CD14-positive monocyte (primary cell): ENCODE measurements around the gene MYO15B. TPM values are rescaled to one million over a fixed set of nuclear protein-coding genes. Genes with fewer than 3 reads are reported as not detected.

Source experiments
- DNase-seq, 3 donors: peaks; one replicate each; pipeline ENCODE4 v3.0.0-alpha.2; 2011 to 2022
- H2AFZ ChIP-seq: 2 replicates; pipeline ENCODE4 v1.6.0; 2012; ENCODE audit warnings: mild to moderate bottlenecking, low read depth, low read length, inconsistent platforms; ENCODE audit not compliant: insufficient read depth, poor library complexity, severe bottlenecking
- H3K27ac ChIP-seq, 2 donors: 1 replicate in 1 of 2; 2 replicates in 1 of 2; pipeline ENCODE4 v1.5.1; 2012 to 2013; ENCODE audit warnings: low read length in 2 of 2, control low read depth in 1 of 2, inconsistent platforms in 1 of 2, low read depth in 1 of 2, mild to moderate bottlenecking in 1 of 2
- H3K27me3 ChIP-seq, 2 donors: one replicate each; pipeline versions ENCODE4 v1.6.0 to v1.6.1; 2011 to 2013; ENCODE audit warnings: low read length in 2 of 2; ENCODE audit not compliant: control insufficient read depth in 2 of 2, insufficient read depth in 2 of 2
- H3K36me3 ChIP-seq, 2 donors: replicated peaks in 1 of 2; 1 replicate in 1 of 2; 2 replicates in 1 of 2; pipeline versions ENCODE4 v1.5.1 to v1.6.1; 2012 to 2013; ENCODE audit warnings: low read length in 2 of 2, control low read depth in 1 of 2, inconsistent platforms in 1 of 2, mild to moderate bottlenecking in 1 of 2; ENCODE audit not compliant: insufficient read depth in 2 of 2, control insufficient read depth in 1 of 2
- H3K4me1 ChIP-seq, 2 donors: 1 replicate in 1 of 2; 2 replicates in 1 of 2; pipeline versions ENCODE4 v1.5.1 to v1.6.1; 2012 to 2013; ENCODE audit warnings: low read length in 2 of 2, control low read depth in 1 of 2, inconsistent platforms in 1 of 2, mild to moderate bottlenecking in 1 of 2, moderate library complexity in 1 of 2; ENCODE audit not compliant: insufficient read depth in 2 of 2, control insufficient read depth in 1 of 2
- H3K4me2 ChIP-seq: replicated peaks from 2 replicates; pipeline ENCODE3; 2012; ENCODE audit warnings: low read length, moderate library complexity, mild to moderate bottlenecking; ENCODE audit not compliant: poor library complexity, severe bottlenecking; ENCODE audit errors: extremely low read depth
- H3K4me3 ChIP-seq, 3 experiments: fragments of 200-600 bp in 1 of 3; sonication (generic) in 1 of 3; replicated peaks in 1 of 3; 1 replicate in 2 of 3; 2 replicates in 1 of 3; pipeline ENCODE4 v1.5.1; 2011 to 2013; ENCODE audit warnings: low read length in 3 of 3, mild to moderate bottlenecking in 3 of 3, control low read depth in 2 of 3, low read depth in 2 of 3, inconsistent platforms in 1 of 3, moderate library complexity in 1 of 3
- H3K79me2 ChIP-seq: 2 replicates; pipeline ENCODE4 v1.6.0; 2012; ENCODE audit warnings: mild to moderate bottlenecking, control low read depth, inconsistent platforms, low read length, moderate library complexity; ENCODE audit not compliant: insufficient read depth
- H3K9ac ChIP-seq: 2 replicates; pipeline ENCODE4 v1.6.0; 2017; ENCODE audit warnings: low read length, mild to moderate bottlenecking; ENCODE audit not compliant: insufficient read depth, poor library complexity, severe bottlenecking
- H3K9me3 ChIP-seq, 2 donors: replicated peaks in 1 of 2; 1 replicate in 1 of 2; 2 replicates in 1 of 2; pipeline versions ENCODE4 v1.5.1 to v1.6.1; 2012 to 2013; ENCODE audit warnings: low read length in 2 of 2, control low read depth in 1 of 2; ENCODE audit not compliant: control insufficient read depth in 1 of 2, insufficient read depth in 1 of 2
- H4K20me1 ChIP-seq: 2 replicates; pipeline ENCODE4 v1.6.0; 2012; ENCODE audit warnings: mild to moderate bottlenecking, low read length, control low read depth, moderate library complexity; ENCODE audit not compliant: insufficient read depth
- H3K27ac Mint-ChIP-seq, 7 donors: one replicate each; pipeline ENCODE4 v1.8.0; 2020; ENCODE audit warnings: mild to moderate bottlenecking in 7 of 7, mixed read lengths in 7 of 7, moderate library complexity in 6 of 7, inconsistent platforms in 2 of 7
- H3K27me3 Mint-ChIP-seq, 3 donors: one replicate each; pipeline ENCODE4 v1.8.0; 2021 to 2022; ENCODE audit warnings: low read depth in 3 of 3, mild to moderate bottlenecking in 3 of 3, mixed read lengths in 3 of 3, moderate library complexity in 3 of 3, inconsistent platforms in 1 of 3
- H3K36me3 Mint-ChIP-seq, 2 donors: one replicate each; pipeline ENCODE4 v1.8.0; 2020; ENCODE audit warnings: mixed read lengths in 2 of 2, inconsistent platforms in 1 of 2, mild to moderate bottlenecking in 1 of 2
- H3K4me1 Mint-ChIP-seq: one replicate; pipeline ENCODE4 v1.8.0; 2020; ENCODE audit warnings: mild to moderate bottlenecking, mixed read lengths
- H3K4me3 Mint-ChIP-seq, 2 donors: one replicate each; pipeline ENCODE4 v1.8.0; 2020; ENCODE audit warnings: mild to moderate bottlenecking in 2 of 2, mixed read lengths in 2 of 2, moderate library complexity in 1 of 2
- H3K9me3 Mint-ChIP-seq, 7 donors: one replicate each; pipeline ENCODE4 v1.8.0; 2020 to 2022; ENCODE audit warnings: mixed read lengths in 7 of 7, mild to moderate bottlenecking in 6 of 7, moderate library complexity in 6 of 7, inconsistent platforms in 2 of 7
- CTCF ChIP-seq: fragments of 200-600 bp; IDR thresholded peaks from one replicate; pipeline ENCODE4 v1.8.0; 2022; ENCODE audit warnings: antibody characterized with exemption, mild to moderate bottlenecking
- WGBS: methylation state at CpG from one replicate; pipeline ENCODE4 v1.1.5; 2013; ENCODE audit warnings: missing lambda C conversion rate; ENCODE audit not compliant: insufficient coverage; 5-methylcytosine and 5-hydroxymethylcytosine counted together
- intact Hi-C, 2 donors: fragments of 100-400 bp; cut with micrococcal nuclease; formaldehyde crosslinking; loops; one replicate each; pipeline versions ENCODE4 v1.15.0 to v1.15.1; 2023
- polyA plus RNA-seq, 3 donors: library from polyadenylated mRNA; depleted of rRNA in 1 of 3; unstranded in 2 of 3; stranded (reverse) in 1 of 3; fragments of 300-500 nt in 2 of 3; fragments of >200 nt in 1 of 3; fragmentation: Illumina TruSeq in 2 of 3; gene quantifications; 1 replicate in 2 of 3; 2 replicates in 1 of 3; pipeline ENCODE4 v1.2.3, GENCODE V29; 2012 to 2021

The MYO15B gene
- polyA plus RNA-seq, 3 donors = 0.17 to 596 (median 0.62) TPM

GRCh38 chr17:75605790-75606189 is 18.2 kb downstream of the MYO15B start:
- no peak overlapping the region for H3K27ac ChIP-seq
- no peak for TF ChIP-seq CTCF
- Mint-ChIP-seq H3K4me1 (peaks cover 4% of the 10 kb centered on the region), H3K9me3 (no peaks in the 10 kb centered on the region), H3K36me3 (peaks cover 18 to 43% of the 10 kb centered on the region in 2 donors), H3K4me3 (no peak overlapping the region), H3K27ac (no peak overlapping the region), H3K27me3 (peaks cover 0 to 2% (median 0%) of the 10 kb centered on the region in 3 donors)
- H3K9ac ChIP-seq = no peak overlapping the region
- no peak overlapping the region for H2AFZ ChIP-seq
- WGBS = 89% methylated on average over 14 of the region's 16 CpGs
- H3K4me2 ChIP-seq = no peak overlapping the region
- intact Hi-C loops = no loop called here
- no peaks in the 10 kb centered on the region for H3K4me1 ChIP-seq
- no peak for DNase-seq
- H3K27me3 ChIP-seq = no peaks in the 10 kb centered on the region
- H4K20me1 ChIP-seq = peaks cover 9% of the 10 kb centered on the region
- no peaks in the 10 kb centered on the region for H3K79me2 ChIP-seq
- H3K36me3 ChIP-seq = peaks cover 24 to 32% of the 10 kb centered on the region in 2 donors
- H3K9me3 ChIP-seq = no peaks in the 10 kb centered on the region
- H3K4me3 ChIP-seq = no peak overlapping the region

GRCh38 chr17:75607086-75607485 is 19.5 kb downstream of the MYO15B start:
- H3K9me3 Mint-ChIP-seq = no peaks in the 10 kb centered on the region
- Histone ChIP-seq H3K36me3 (peaks cover 31 to 34% of the 10 kb centered on the region in 2 donors), H3K27ac (no peak overlapping the region), H4K20me1 (no peaks in the 10 kb centered on the region), H3K79me2 (no peaks in the 10 kb centered on the region), H3K4me3 (no peak overlapping the region), H2AFZ (no peak overlapping the region), H3K9ac (no peak overlapping the region), H3K27me3 (no peaks in the 10 kb centered on the region), H3K9me3 (no peaks in the 10 kb centered on the region), H3K4me2 (no peak overlapping the region), H3K4me1 (no peaks in the 10 kb centered on the region)
- no peak overlapping the region for H3K4me3 Mint-ChIP-seq
- peaks cover 25 to 45% of the 10 kb centered on the region in 2 donors for H3K36me3 Mint-ChIP-seq
- peaks cover 0 to 2% (median 0%) of the 10 kb centered on the region in 3 donors for H3K27me3 Mint-ChIP-seq
- peak overlapping the region in 1 of 7 donors; percentile 30 for H3K27ac Mint-ChIP-seq
- WGBS = 89% methylated on average over 4 of the region's 5 CpGs
- intact Hi-C loops = no loop called here
- H3K4me1 Mint-ChIP-seq = peaks cover 4% of the 10 kb centered on the region
- TF ChIP-seq CTCF = no peak
- no peak for DNase-seq
